C4-2B (cell line): Measurements from ENCODE around the gene CTNNA3.

Experiments used
- CTCF ChIP-seq: fragments of 450-650 bp; conservative IDR thresholded peaks from 2 replicates; pipeline ENCODE4 v1.5.1; 2017; ENCODE audit warnings: mild to moderate bottlenecking
- ZFX ChIP-seq: fragments of 450-650 bp; IDR thresholded peaks from 2 replicates; pipeline ENCODE4 v1.6.1; 2017

- TF ChIP-seq CTCF (no peak), ZFX (no peak)
These were observed 1022.9 kb downstream of the CTNNA3 start for GRCh38 chr10:66673071-66673470.
